Left kidney (tissue), 2 donors: ENCODE data around the gene DRC7. TPM values are rescaled to one million over a fixed set of nuclear protein-coding genes. Genes with fewer than 3 reads are reported as not detected.
"Not testable (repeated sequence)": the region's sequence is repeated elsewhere in the genome, so short reads cannot be mapped to it uniquely, and the experiment has no call there.

ENCODE experiments used
- DNase-seq: peaks from one replicate; pipeline ENCODE4 v3.0.0-alpha.2; 2013
- polyA plus RNA-seq: library from polyadenylated mRNA; unstranded; fragments of 120-200 nt; gene quantifications from one replicate; pipeline ENCODE4 v1.2.1, GENCODE V29; 2013; ENCODE audit not compliant: insufficient read length

Gene DRC7
- polyA plus RNA-seq, 1 donor = 3.4 TPM

DNA sequence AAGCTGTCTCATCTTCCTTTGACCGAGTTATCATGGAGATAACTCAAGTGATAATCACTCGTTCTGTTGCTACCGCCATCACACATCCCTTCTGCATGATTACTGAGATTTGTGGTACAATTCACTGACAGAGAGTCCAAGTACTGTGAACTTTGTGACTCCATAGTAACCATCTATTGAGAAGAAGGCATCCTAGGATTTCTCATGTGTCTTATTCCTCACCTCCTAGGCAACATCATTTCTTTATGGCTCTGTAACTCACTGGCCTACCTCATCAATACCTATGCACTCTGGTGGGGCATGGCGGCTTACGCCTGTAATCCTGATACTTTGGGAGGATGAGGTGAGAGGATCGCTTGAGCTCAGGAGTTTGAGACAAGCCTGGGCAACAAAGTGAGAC lies 19.4 kb downstream of the DRC7 start:
- DNase-seq = no peak

DNA sequence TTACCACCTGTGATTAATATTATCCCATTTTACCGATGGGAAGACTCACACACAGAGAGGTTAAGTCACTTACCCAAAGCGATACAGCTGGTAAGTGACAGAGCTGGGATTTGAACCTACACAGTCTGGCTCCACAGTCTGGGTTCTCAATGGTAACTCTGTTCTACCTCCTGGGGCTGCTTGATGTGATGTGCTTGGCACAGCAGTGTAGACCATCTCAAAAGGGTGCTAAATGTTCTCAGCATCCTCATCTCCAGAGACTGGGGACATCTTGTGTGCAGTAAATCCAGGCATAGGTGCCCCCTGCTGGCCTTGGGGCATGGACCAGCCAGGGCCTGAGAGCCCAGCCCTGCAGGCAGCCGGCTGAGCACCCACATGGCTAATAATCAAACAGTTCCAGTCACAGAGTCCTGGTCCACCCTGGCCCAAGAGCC lies 25.6 kb downstream of the DRC7 start:
- no peak for DNase-seq

DNA sequence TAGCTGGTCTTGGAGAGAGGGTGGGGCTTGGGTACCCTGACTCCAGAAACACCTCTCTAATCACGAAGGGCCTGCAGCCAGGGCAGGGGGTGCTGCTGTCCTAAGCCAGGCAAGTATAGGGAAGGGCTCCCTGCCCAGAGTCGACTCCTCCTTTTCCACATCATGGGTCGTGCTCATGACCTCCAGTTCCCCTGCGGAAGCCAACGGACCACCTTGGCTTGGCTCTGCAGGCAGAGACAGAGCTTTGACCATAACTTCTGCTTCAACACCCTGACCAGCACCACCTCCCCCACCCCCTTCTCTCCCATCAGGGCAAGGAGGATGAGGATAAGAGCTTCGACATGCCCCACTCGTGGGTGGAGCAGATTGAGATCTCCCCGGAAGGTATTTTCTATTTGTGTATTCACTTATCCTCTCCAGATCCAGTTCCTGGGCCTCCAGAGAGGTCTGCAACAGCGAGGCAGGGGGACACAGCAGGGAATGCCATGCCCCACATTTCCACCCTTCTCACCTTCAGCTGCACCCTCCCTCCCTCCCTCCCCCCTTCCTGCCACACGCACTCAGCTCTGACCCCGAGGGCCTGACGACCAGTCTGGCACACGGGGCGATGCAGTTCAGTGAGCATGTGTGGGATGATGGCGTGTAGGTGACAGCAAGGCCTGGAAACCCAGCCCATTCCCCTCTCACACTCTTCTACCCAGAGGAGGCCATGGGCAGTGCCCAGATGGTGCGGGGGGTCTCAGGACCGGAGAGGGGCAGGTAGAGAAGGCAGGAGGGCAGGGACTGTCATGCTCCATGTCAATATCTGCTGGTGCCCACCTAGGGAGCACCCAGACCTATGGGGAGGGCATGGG lies 27.0 kb downstream of the DRC7 start:
- no peak for DNase-seq

DNA sequence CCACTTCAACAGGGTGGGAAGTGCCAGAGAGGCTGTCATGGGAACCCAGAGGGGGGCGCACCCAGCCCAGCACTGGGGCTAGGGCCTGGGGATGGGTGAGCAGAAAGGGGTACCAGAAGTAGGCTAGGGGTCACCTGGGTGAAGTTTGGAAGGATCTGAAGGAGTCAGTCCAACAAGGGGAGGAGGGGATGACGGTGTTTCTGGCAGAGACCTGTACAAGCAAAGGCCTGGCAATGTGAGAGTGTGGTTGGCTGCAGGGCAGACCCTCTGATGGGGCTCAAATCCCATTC lies 27.5 kb downstream of the DRC7 start:
- DNase-seq = no peak

DNA sequence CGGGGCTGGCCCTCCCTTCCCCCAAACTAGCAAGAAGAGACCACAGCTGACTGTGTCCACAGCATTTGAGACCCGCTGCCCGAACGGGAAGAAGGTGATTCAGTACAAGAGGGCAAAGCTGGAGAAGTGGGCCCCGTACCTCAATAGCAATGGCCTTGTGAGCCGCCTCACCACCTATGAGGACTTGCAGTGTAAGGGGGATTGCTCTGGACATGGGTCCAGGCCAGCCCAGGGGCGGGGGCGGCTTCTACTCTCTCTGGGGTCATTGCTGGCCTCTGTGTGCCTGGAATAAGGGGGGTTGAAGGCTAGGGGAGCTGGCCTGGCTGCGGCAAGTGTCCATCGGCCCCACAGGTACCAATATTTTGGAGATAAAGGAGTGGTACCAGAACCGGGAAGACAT lies 28.0 kb downstream of the DRC7 start:
- DNase-seq = no peak

DNA sequence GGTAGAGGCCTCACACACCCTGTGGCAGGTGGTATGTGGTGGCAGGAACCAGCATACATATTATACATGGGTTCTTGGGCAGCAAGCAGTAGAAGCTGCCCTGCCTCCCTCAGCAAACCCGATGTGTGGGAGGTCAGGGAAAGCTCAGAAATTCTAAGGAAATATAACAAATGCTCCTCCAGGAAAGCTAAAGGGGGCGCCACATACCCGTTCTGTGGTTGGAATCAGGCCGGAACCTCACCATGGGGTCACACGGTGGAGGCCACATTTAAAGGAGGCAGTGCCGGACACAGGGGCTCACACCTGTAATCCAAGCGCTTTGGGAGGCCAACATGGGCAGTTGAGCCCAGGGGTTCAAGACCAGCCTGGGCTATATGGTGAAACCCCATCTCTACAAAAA lies 28.6 kb downstream of the DRC7 start:
- no peak for DNase-seq

DNA sequence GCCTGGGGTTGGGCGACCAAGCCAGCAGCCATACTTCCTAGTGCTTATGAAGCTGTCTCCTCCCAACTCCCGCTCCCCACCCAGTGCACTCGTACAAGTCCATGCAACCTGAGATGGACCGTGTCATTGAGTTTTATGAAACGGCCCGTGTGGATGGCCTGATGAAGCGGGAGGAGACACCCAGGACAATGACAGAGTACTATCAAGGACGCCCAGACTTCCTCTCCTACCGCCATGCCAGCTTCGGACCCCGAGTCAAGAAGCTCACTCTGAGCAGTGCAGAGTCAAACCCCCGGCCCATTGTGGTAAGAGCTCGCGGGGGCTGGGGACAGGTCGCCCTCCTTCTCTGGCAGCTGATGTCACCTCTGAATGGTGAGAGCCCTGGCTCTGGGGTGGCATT lies 29.9 kb downstream of the DRC7 start:
- DNase-seq = no peak

DNA sequence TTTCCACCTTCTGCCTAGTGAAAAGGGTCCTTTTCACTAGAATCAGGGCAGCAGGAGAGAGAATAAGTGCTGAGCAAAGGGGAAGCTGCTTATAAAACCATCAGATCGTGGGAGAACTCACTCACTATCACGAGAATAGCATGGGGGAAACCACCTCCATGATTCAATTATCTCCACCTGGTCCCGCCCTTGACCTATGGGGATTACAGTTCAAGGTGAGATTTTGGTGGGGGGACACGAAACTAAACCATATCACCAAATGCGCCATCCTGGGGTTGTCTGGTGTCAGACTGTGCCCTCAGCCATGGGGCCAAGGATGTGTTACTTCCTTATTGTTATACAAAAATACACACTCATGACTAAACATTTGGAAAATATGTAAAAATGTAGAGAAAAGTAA lies 30.5 kb downstream of the DRC7 start:
- DNase-seq = no peak

DNA sequence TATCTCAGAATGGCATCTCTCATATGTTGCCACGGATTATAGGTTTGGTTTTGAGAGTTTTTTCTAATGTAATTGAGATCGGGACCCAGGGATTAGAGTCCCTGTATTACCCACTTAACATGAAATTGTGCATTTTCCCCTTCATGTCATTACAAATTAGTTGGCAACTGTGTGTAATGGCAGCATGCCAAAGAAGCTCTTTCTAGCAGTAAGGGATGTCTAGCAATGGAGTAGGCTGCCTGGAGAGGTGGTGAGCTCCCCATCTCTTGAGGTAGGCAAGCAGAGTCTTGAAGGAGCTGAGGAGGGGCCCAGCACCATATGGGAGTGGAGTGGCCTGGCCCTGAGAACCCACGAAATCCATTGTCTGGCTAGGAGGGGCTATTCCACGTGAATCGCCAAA lies 30.9 kb downstream of the DRC7 start:
- no peak for DNase-seq

DNA sequence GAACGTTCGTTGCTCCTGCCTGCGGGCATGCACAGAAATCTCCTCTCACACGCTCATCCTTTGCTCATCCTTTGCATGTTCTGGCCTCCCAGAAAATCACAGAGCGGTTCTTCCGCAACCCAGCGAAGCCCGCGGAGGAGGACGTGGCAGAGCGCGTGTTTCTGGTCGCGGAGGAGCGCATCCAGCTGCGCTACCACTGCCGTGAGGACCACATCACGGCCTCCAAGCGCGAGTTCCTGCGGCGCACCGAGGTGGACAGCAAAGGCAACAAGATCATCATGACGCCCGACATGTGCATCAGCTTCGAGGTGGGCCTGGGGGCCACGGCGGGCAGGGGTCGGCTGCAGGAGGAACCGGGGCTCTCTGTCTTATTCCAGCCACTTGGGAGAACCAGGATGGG lies 31.4 kb downstream of the DRC7 start:
- DNase-seq = no peak

DNA sequence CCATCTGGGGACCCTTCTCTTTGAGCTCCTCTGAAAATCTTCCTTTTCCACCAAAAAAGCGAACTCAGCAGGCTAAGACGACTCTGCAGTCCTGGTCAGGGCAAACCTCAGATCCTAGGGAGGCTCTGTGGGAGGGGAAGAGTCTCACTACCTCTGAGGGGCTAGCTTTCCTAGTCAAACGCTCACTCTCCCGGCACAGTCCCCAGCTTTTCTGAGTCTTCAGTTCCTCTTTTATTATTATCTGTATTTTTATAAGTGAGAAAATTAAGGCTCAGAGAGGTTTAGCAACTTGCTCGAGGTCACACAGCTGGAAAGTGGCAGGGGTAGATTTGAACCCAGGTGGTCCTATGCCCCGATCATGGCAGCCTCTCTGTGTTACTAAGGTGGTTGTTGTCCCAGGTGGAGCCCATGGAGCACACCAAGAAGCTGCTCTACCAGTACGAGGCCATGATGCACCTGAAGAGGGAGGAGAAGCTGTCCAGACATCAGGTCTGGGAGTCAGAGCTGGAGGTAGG lies 31.9 kb downstream of the DRC7 start:
- DNase-seq = no peak

DNA sequence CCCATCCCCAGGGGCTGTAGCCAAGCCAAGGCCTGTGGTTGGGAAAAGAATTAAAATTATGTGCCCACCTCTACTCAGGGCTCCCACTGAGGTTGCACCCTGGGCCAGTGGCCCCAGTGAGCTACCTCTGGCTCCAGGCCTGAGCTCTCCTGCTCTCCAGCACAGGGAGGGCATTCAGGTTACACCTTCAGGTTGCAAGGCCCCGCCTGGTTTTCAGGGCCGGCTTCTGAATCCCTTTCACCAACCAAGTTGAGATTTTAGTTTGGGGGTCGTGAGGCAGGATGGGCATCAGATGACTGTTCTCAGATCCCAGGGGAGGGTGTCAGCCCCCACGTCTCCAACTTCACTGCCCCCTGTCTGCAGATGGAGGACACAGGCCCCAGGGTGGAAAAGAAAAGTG lies 33.0 kb downstream of the DRC7 start:
- no peak for DNase-seq

DNA sequence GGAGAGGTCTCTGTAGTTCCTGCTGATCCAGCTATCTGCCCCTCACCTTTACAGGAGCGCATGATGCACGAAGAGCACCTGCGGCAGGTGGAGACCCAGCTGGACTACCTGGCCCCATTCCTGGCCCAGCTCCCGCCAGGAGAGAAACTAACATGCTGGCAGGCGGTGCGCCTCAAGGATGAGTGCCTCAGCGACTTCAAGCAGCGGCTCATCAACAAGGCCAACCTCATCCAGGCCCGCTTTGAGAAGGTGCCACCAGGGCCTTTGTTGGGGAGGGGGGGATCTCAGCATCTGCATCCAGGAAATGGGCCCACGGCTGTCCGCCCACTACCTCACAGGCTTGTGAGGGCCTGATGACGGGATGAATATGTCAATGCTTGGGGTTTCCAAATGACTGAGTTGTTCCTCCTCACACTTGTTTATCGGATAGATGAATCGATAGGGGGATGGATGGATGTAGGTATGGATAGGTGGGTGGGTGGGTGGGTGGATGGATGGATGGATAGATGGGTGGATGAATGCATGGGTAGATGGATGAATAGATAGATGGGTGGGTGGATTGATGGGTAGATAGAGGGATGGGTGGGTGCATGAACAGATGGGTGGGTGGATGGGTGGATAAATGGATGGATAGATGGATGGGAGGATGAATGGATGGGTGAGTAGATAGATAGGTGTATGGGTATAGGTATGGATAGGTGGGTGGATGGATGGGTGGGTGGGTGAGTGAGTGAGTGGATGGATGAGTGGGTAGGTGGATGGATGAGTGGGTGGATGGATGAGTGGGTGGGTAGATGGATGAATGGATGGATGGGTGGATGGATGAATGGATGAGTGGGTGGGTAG lies 34.0 kb downstream of the DRC7 start:
- no peak for DNase-seq

DNA sequence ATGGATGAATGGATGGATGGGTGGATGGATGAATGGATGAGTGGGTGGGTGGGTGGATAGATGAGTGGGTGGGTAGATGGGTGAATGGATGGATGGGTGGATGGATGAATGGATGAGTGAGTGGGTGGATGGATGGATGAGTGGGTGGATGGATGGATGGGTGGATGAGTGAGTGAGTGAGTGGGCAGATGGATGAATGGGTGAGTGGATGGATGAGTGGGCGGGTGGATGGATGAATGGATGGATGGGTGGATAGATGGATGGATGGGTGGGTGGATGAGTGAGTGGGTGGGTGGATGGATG lies 34.5 kb downstream of the DRC7 start:
- DNase-seq = no peak

DNA sequence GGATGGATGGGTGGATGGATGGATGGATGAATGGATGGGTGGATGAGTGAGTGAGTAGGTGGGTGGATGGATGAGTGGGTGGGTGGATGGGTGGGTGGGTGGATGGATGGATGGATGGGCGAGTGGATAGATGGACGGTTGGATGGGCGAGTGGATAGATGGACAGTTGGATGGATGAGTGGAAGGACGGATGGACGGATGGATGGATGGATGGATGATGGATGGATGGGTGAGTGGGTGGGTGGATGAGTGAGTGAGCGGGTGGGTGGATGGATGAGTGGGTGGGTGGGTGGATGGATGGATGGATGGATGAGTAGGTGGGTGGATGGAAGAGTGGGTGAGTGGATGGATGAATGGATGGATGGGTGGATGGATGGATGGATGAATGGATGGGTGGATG lies 35.2 kb downstream of the DRC7 start:
- DNase-seq = not testable (repeated sequence)

DNA sequence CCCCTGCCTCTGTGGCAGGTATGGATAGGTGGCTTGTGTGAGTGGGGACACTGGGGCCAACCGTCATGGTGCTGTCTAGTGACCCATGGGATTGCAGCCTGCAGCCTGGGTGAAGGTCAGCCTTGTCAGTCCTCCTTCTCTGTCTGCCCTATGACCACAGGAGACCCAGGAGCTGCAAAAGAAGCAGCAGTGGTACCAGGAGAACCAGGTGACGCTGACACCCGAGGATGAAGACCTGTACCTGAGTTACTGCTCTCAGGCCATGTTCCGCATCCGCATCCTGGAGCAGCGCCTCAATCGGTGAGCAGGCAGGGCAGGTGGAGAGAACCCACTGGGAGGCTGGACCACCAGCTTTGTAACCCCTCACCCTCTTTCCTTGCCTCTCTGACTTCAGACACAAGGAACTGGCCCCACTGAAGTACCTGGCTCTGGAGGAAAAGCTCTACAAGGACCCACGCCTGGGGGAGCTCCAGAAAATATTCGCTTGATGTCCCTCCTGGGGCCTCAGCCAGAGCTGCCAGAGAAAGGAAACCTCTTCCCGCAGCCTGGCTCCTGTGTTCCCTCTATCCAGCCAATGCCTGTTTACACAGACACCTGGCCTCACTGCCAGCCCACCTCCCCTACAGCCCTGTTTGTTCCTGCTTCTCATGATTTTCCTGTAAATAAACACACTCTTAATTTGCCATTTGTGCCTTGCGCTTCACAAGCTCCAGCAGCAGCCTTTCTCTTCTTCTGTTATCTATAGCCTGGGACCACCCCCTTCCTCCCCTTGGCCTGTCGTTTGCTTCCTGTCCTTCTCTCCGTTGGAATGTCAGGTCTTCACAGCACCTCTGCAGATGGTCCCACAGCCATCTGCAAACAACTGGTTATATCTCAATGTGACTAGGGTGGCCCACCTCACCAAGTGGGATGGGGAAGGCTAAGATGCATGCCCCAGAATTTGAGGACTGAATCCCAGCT lies 36.4 kb downstream of the DRC7 start:
- no peak for DNase-seq

DNA sequence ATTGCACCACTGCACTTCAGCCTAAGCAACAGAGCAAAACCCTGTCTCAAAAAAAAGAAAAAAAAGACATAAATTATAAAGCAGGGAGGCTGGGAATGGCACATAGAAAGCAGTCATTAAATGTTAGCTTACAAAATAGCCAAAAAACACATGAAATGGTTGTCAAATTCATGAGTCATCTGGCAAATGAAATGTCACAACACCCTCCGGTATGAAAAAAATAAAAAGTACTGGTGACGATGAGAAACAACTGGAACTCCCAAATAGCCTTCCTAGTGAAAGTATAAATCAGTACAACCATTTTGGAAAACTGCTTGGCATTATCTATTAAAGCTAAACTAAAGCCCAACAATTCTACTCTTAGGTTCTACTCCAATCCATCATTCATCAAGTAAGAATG lies 37.4 kb downstream of the DRC7 start:
- DNase-seq = no peak

DNA sequence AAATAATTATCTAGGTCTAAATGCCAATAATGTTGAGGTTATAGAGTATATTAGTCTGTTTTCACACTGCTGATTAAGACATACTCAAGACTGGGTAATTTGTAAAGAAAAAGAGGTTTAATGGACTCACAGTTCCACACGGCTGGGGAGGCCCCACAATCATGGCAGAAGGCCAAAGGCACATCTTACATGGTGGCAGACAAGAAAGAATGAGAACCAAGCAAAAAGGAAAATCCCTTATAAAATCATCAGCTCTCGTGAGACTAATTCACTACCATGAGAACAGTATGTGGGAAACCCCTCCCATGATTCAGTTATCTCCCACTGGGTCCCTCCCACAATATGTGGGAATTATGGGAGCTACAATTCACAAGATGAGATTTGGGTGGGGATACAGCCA lies 38.1 kb downstream of the DRC7 start:
- no peak for DNase-seq

DNA sequence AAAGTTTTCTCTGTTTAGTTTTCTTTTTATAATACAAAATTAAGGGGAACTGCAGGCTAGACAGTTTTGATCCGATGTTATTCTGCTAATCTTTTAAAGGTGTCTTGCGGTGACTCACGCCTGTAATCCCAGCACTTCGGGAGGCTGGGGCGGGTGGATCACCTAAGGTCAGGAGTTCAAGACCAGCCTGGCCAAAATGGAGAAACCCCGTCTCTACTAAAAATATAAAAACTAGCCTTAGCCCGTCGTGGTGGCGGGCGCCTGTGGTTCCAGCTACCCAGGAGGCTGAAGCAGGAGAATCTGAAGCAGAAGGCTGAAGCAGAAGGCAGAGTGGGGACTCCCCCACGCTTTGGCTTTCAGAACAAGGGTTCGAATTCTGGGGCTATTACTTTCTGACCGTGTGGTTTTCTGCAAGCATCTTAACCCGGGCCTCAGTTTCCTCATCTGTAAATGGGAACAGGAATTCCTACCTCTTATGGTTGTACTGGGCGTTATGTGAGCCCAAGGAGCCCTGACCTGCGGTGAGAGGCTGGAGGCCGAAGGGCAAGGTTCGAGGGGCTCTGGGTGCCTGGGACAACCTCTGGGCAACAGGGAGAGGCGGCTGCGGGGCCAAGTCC lies 39.8 kb downstream of the DRC7 start:
- DNase-seq = no peak

DNA sequence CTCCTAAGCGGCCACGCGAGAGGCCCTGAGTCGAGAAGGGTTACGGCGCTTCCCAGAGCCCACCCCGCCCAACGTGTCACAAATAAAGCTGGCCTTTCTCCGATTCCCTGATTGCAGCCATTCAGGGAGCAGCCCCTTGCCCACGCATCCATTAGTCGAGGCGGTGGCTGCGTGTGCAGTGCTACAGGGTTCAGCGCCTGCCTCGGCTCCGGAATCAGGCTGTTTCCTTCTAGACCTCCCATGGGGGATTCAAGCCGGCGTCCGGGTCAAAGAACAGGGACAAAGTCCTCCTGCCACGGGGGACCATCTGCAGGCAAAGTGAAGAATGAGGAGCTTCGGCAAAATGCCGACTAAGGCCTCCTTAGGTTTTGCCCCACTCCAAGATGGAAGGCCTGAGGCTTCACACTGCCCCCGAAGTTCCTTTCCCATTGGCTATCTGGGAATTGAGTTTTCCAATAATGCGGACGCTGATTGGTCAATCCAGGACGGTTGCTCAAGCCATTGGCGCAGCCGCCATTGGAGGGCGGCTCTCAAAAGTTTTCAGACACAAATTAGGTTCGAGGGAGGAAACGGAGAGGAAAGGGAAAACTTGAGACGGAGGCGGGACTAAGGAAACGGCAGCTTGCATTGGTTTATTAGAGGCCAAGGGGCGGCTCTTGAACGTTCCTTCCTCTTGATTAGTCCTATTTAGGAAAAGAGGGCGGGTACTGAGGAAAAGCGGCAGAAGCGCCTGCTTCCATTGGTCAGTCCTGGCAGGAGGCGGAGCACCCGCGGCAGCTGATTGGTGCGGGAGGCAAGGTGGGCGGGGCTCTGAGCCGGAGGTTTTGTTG lies 40.5 kb downstream of the DRC7 start:
- peak; percentile 100 for DNase-seq
